22Rv1 (cell line): ENCODE results near the gene CCNB3.

Experiments used
- H3K27ac ChIP-seq: fragments of 450-650 bp; 2 replicates; pipeline ENCODE4 v1.5.1; 2017
- ZFX ChIP-seq: fragments of 450-650 bp; IDR thresholded peaks from 2 replicates; pipeline ENCODE4 v1.6.1; 2017; ENCODE audit warnings: antibody characterized with exemption, borderline replicate concordance
- TF ChIP-seq, protein P1 (sequence below): fragments of 450-650 bp; IDR thresholded peaks from 2 replicates; pipeline ENCODE4 v1.5.1; 2017; ENCODE audit warnings: mild to moderate bottlenecking

CCNB3 gene

DNA sequence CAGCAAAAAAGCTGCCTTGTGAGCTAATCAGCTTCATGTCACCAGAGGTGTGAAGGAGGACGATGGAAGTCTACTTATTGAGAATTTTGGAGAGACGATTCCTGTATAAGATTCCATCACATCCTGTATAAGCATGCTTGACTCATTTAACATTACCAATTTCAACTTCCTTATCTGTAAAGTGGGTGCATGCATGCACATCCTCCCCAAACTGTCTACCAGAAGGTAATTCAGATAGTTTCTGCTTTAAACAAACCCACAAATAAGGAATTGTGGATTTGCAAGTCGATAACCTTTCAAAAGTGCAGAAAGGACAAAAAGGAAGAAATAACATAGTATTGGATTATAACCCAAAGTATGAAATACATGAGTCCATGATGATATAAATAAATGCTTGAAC is 34.8 kb upstream of the CCNB3 start:
- no peak overlapping the region for H3K27ac ChIP-seq
- TF ChIP-seq ZFX: no peak
- TF ChIP-seq, protein P1, sequence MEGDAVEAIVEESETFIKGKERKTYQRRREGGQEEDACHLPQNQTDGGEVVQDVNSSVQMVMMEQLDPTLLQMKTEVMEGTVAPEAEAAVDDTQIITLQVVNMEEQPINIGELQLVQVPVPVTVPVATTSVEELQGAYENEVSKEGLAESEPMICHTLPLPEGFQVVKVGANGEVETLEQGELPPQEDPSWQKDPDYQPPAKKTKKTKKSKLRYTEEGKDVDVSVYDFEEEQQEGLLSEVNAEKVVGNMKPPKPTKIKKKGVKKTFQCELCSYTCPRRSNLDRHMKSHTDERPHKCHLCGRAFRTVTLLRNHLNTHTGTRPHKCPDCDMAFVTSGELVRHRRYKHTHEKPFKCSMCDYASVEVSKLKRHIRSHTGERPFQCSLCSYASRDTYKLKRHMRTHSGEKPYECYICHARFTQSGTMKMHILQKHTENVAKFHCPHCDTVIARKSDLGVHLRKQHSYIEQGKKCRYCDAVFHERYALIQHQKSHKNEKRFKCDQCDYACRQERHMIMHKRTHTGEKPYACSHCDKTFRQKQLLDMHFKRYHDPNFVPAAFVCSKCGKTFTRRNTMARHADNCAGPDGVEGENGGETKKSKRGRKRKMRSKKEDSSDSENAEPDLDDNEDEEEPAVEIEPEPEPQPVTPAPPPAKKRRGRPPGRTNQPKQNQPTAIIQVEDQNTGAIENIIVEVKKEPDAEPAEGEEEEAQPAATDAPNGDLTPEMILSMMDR: no peak

- no peak for TF ChIP-seq ZFX
- TF ChIP-seq, protein P1: no peak
- H3K27ac ChIP-seq: no peak overlapping the region
Observed at GRCh38 chrX:50180073-50180940, 24.3 kb upstream of the CCNB3 start.

- TF ChIP-seq, protein P1: no peak
- no peak for TF ChIP-seq ZFX
- no peak overlapping the region for H3K27ac ChIP-seq
Observed at GRCh38 chrX:50183891-50184290, 20.7 kb upstream of the CCNB3 start.

DNA sequence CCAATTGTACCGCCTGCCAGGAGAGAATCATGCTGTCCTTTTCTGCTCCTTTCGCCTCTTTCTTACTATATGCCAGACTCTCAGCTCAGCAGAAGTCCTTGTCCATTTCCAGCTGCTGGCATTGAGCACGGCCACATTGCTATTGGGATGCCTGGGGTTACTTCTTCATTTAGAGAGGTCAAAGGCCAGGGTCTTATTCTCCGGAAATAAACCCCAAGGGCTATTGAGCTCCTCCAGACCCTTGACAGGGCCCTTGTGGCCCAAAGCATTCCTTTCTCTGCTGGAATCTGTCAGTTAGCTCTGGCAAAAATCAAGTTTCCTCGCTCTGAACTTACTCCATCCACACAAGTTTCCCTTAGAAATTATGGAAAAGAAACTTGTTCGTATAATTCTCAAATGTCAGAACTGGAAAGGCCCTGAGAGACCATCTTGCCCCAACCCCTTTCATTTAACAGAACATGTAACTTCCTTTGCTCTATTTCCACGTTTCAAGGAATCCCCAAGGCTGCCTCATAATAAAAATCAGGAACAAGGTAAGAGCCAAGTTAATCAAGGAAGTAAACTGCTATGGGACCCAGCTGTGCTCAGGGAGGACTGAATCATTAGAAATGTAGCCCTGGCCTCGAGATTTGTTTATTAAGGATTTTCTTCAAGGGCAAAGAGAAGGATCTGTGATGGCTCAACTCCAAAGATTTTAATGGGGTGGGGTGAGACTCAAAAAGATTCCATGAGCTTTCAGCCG is 15.5 kb upstream of the CCNB3 start:
- H3K27ac ChIP-seq: no peak overlapping the region
- TF ChIP-seq, protein P1: no peak
- TF ChIP-seq ZFX: no peak

DNA sequence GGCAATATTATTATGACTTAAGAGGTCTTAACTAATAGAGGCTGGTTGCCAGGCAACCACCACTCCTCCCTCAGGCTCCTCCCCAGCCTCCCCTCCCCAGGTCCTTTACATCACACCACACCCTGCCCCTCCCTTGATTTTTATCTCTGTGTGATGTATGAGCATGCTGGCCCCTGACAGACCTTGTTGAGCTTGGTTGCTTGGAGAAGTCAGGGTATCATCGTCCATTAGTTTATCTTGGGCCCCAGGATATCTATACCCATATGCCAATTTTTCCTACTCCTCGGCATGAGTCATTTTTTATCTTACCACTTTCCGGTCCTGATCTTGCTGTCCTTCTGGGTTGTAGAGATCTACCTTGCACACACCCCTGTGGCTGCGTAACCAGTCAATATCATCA is 6.2 kb upstream of the CCNB3 start:
- no peak for TF ChIP-seq ZFX
- TF ChIP-seq, protein P1: no peak
- no peak overlapping the region for H3K27ac ChIP-seq

DNA sequence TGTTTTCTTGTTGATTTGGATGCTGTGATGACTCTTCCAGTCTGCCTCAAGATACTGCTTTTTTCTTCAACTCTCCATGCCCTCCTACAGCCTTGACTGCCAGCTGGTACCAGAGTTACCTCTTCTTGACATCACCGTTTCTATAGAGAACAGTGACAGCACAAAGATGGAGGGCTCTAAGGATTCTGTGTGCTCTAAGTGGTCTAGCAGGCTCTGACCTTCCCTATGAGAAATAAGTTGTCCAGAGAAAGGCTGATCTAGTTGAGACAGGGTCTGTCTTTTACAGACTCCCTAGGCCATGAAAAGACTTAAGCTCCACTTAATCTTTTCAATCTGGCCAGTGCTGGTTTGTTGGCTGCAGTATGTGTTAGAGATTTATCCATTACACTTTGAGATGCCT is 3.7 kb upstream of the CCNB3 start, which contains the start of gene AKAP4:
TSS of gene AKAP4 (minus strand) at position 101 of the 400 bp plus-strand sequence. CDS start 118 bp downstream, outside the sequence.
- TF ChIP-seq, protein P1: no peak
- no peak for TF ChIP-seq ZFX
- no peak within 1 kb of the TSS for H3K27ac ChIP-seq

DNA sequence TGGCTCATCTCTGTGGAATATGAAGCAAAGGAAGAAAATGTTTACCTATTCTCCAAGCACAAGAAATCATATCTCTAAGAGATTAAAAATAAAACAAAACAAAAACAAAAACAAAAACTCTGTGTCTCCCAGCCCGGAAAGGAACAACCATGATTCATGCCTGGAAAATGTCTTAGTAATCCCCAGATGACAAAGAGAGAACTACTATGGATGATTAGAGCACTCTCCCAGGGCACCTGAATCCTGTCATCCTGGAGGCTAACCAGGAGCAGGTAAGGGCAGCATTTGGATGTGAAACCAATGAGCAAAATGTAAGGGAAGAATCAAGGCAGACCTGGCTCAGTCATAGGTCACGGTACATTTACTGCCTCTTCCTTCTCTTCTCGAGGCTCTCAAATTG is 2.0 kb upstream of the CCNB3 start:
- TF ChIP-seq, protein P1: no peak
- TF ChIP-seq ZFX: no peak
- H3K27ac ChIP-seq: no peak overlapping the region
